ENCODE results near the gene IQCM.
"Not testable (repeated sequence)": the region's sequence is repeated elsewhere in the genome, so short reads cannot be mapped to it uniquely, and the experiment has no call there.

IQCM gene

GRCh38 chr4:149574971-149575370 is 240.7 kb downstream of the IQCM start:
- no peak for DNase-seq (ENCODE audit: low spot score)

GRCh38 chr4:149572716-149573115 is 242.9 kb downstream of the IQCM start:
- DNase-seq (ENCODE audit: low spot score): no peak

DNA sequence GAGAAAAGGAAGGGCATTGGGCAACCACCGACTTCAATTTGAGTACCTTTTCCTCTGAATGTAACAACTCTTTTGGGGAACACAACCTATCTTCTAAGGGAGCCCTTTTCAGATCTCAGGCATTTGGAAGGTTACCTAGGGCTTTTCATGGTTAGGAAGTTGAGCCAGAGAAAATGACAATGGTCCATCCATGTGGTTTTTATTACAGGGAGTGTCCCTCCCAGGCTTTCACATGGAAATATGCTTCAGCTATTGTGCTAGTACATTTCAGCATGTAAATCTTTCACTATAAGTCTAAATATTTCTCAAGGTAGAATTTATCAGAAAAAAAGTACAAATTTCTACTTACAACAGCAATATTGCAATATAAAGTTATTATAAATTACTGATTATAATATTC is 259.8 kb downstream of the IQCM start:
- no peak for DNase-seq (ENCODE audit: low spot score)

GRCh38 chr4:149555146-149555545 is 260.5 kb downstream of the IQCM start:
- DNase-seq (ENCODE audit: low spot score): no peak

- DNase-seq (ENCODE audit: low spot score): no peak
These were observed 261.6 kb downstream of the IQCM start for GRCh38 chr4:149553959-149554520.

DNA sequence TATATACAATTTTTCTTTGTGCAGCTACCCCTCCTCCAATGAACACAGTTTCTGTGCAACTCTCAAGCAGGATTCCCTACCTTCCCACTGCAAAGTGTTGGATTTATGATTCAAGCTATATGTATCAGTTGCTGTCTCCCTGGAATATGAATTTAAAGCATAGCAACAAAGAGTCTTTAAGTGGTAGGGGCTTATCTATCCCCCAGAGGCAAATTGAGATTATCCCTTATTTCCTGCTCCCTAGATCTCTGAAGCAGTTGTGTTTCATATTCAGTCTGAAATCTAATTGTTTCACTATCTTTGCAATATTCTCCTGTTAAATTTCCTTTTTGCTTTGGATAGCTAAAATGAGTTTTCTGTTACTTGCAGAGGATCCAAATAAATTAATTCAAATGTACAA is 263.0 kb downstream of the IQCM start:
- DNase-seq (ENCODE audit: low spot score): no peak

- DNase-seq (ENCODE audit: low spot score): no peak
These were observed 265.7 kb downstream of the IQCM start for GRCh38 chr4:149549911-149550310.

DNA sequence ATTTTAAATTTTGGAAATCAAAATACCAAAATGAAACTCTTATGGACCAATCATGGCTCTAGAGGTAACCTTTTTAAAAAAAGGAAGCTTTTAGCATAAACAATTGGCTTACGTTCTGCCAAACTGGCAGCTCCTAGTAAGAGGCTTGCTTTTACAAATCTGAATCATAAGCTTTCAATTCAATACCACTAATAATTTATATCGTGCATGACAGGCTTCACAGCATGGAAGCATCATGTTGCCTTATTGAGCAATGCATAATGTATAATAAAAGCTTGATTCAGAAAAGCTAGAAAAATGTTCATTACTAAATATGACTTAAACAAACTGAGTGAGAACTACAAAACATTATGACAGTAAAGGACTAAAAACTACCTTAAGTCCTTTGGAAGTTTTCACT is 280.9 kb downstream of the IQCM start:
- no peak for DNase-seq (ENCODE audit: low spot score)

- DNase-seq (ENCODE audit: low spot score): no peak
These were observed 283.8 kb downstream of the IQCM start for GRCh38 chr4:149531861-149532260.

DNA sequence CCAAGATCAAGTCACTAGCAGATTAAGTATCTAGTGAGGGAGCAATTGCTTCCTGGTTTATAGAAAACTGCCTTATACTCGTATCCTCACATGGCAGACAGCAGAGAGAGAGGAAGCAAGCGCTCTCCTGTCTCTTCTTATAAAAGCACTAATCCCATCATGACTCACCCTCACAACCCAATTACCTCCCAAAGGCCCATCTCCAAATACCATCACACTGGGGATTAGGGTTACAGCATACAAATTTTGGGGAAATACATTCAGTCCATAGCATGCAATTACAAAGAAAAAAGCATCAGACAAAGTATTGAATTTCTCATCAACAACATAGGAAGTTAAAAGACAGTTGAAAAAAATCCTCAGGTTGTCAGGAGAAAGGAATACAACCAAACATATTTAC is 292.6 kb downstream of the IQCM start:
- no peak for DNase-seq (ENCODE audit: low spot score)

- no peak for DNase-seq (ENCODE audit: low spot score)
These were observed 293.8 kb downstream of the IQCM start for GRCh38 chr4:149521611-149522425.

DNA sequence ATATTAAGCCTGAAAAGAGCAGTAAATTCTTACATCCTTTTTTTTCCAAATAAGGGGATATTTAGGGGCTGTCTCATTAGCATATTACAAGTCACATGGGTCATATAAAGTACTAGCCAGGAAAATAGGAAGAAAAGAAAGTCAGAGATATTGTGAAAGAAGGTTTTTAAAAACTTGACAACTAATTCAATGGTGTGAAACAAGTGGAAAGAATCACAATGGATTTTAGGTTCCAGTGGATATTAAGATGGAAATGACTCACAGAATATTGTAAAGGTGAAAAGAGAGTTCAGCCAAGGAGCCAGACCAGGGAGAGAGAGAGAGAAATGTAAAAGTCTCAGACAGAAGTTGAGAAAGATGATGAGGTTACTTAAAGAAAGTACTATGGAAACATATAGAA is 297.2 kb downstream of the IQCM start:
- DNase-seq (ENCODE audit: low spot score): no peak

GRCh38 chr4:149513081-149513480 is 302.6 kb downstream of the IQCM start:
- DNase-seq (ENCODE audit: low spot score): no peak

GRCh38 chr4:149512501-149512900 is 303.1 kb downstream of the IQCM start:
- no peak for DNase-seq (ENCODE audit: low spot score)

- no peak for DNase-seq (ENCODE audit: low spot score)
These were observed 303.9 kb downstream of the IQCM start for GRCh38 chr4:149511558-149512298.

DNA sequence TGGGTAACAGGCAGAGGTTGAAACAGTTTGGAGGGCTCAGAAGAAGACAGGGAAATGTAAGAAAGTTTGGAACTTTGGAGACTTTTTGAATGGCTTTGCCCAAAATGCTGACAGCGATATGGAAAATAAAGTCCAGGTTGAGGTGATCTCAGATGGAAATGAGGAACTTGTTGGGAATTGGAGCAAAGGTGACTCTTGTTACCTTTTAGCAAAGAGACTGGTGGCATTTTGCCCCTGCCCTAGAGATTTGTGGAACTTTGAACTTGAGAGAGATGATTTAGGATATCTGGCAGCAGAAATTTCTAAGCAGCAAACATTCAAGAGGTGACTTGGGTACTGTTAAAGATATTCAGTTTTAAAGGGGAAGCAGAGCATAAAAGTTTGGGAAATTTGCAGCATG is 308.3 kb downstream of the IQCM start:
- not testable (repeated sequence) for DNase-seq (ENCODE audit: low spot score)

GRCh38 chr4:149500806-149501205 is 314.8 kb downstream of the IQCM start:
- DNase-seq (ENCODE audit: low spot score): no peak

GRCh38 chr4:149499726-149500125 is 315.9 kb downstream of the IQCM start:
- DNase-seq (ENCODE audit: low spot score): no peak

DNA sequence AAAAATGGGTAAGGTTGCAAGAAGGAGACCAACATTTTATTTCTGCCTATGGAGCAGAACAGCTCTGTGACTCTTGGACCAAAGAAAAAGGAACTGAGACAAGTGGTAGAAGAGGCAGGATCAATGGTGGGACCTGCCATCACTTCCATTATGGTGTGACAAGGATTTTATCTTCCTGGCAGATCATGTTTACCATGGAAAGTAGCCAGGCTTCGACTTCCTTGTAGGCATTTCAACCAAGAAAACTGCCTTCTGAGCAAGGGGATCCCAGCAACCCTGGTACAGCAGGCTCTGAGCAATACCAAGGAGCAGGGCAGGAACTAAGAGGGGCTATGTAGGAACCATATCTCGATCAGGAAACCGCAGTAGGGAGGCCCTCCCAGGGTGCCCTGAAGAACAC is 317.4 kb downstream of the IQCM start:
- no peak for DNase-seq (ENCODE audit: low spot score)

DNA sequence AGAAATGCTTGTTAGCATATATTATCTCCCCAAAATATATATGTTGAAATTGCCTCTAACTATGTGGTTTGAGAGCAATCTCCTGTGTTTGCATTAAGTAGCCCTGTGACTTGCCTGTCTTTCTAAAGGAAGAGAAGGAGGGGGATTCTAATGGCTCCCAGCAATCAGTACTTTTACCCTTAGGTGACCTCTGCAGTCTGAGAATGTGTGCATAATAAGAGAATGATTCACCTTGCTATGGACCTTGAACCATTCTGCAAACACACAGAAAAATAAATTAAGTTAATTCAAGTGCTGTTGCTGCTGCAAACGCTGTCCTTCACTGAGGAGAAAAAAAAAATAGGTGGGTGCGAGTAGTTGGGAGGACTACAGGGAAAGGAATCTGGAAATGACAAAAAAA is 322.2 kb downstream of the IQCM start:
- DNase-seq (ENCODE audit: low spot score): no peak

DNA sequence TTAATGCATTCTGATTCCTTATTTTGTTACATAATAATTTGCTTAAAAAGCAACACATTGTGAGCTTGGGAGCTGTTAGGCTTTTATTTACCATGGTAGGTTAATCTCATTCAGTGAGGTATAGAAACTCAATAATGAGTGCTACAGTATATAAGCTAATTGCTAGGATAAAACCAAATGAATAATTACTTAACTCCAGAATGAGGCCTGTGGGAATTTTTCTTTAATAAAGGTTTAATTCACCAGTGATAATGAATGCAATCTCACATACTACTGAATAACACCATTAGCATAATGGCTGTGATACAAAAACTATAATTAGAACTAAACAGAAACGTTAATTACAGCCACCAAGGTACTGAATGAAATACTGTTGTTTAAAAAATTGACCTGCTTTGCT is 326.3 kb downstream of the IQCM start:
- no peak for DNase-seq (ENCODE audit: low spot score)

DNA sequence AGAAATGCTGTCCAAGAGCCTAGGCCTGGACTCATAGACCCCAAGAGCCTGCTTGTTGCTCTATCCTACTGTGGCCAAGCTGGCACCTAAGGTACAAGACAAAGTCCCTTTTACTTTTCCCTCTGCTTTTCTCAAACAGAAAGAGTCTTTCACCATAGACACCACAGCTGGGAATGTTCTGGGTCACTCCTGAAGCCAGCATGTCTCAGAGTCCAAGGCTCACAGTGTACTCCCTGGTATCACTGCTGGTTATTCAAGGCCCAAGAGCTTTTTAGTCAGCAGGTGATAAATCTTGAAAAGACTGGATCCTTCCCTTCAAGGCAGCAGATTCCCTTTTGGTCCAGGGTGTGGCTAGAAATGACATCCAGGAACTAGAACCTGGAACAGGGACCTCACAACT is 328.8 kb downstream of the IQCM start:
- DNase-seq (ENCODE audit: low spot score): no peak

- DNase-seq (ENCODE audit: low spot score): not testable (repeated sequence)
These were observed 347.0 kb downstream of the IQCM start for GRCh38 chr4:149468669-149469068.
